Lung (tissue), 12 donors: ENCODE data around the gene ARPIN. TPM values are rescaled to one million over a fixed set of nuclear protein-coding genes. Genes with fewer than 3 reads are reported as not detected.

Experiments
- ATAC-seq: fragments of 200-7000 bp; cut with Tn5 transposase; one replicate; pipeline ENCODE4 v1.9.1; 2020; ENCODE audit warnings: moderate number of reproducible peaks; ENCODE audit not compliant: insufficient read depth, low FRiP score
- DNase-seq, 3 donors: peaks; one replicate each; pipeline ENCODE4 v3.0.0-alpha.2; 2013 to 2017
- H3K27ac ChIP-seq, 2 donors: one replicate each; pipeline ENCODE4 v1.5.1; 2013; ENCODE audit warnings: mild to moderate bottlenecking in 2 of 2, moderate library complexity in 2 of 2, control low read depth in 1 of 2, inconsistent platforms in 1 of 2, low read depth in 1 of 2, low read length in 1 of 2
- H3K27me3 ChIP-seq, 3 donors: one replicate each; pipeline ENCODE4 v1.5.1; 2013; ENCODE audit warnings: low read length in 2 of 3; ENCODE audit not compliant: control insufficient read depth in 3 of 3, insufficient read depth in 3 of 3
- H3K36me3 ChIP-seq, 4 donors: one replicate each; pipeline ENCODE4 v1.5.1; 2013; ENCODE audit warnings: low read length in 4 of 4, mild to moderate bottlenecking in 1 of 4, moderate library complexity in 1 of 4; ENCODE audit not compliant: control insufficient read depth in 4 of 4, insufficient read depth in 4 of 4
- H3K4me1 ChIP-seq, 5 donors: one replicate each; pipeline ENCODE4 v1.5.1; 2013; ENCODE audit warnings: low read length in 5 of 5, mild to moderate bottlenecking in 2 of 5, moderate library complexity in 1 of 5; ENCODE audit not compliant: control insufficient read depth in 5 of 5, insufficient read depth in 5 of 5
- H3K4me3 ChIP-seq: one replicate; pipeline ENCODE4 v1.5.1; 2013; ENCODE audit warnings: mild to moderate bottlenecking, control low read depth, moderate library complexity
- H3K9ac ChIP-seq, 2 donors: one replicate each; pipeline ENCODE4 v1.5.1; 2013; ENCODE audit warnings: low read length in 2 of 2, control low read depth in 1 of 2; ENCODE audit not compliant: insufficient read depth in 1 of 2
- H3K9me3 ChIP-seq, 4 donors: one replicate each; pipeline ENCODE4 v1.5.1; 2013; ENCODE audit warnings: low read length in 3 of 4, mild to moderate bottlenecking in 1 of 4, moderate library complexity in 1 of 4; ENCODE audit not compliant: control insufficient read depth in 4 of 4, insufficient read depth in 3 of 4
- CTCF ChIP-seq: IDR thresholded peaks from 2 replicates; pipeline ENCODE4 v1.5.1; 2012; ENCODE audit warnings: mild to moderate bottlenecking; ENCODE audit errors: control extremely low read depth, extremely low read depth
- WGBS, 2 donors: extraction: QIAGEN DNeasy Blood & Tissue Kit; methylation state at CpG; one replicate each; pipeline ENCODE4 v1.1.7; 2013; 5-methylcytosine and 5-hydroxymethylcytosine counted together
- polyA plus RNA-seq, 2 donors: library from polyadenylated mRNA; stranded (reverse); fragments of 200-250 nt; gene quantifications; one replicate each; pipeline ENCODE4 v1.2.1, GENCODE V29; 2013
- total RNA-seq, 2 donors: library from RNA; depleted of rRNA in 1 of 2; stranded (reverse); fragments of >200 nt in 1 of 2; gene quantifications; one replicate each; pipeline ENCODE4 v1.2.1, GENCODE V29; 2014 to 2021
- donor health status: control.
- donor health status: control.
- donor health status: Bipolar disorder and iron deficiency.
- donor health status: healthy.
- donor health status: DM: yes; HTN: yes; CAD: no.

Gene ARPIN
- total and polyA plus RNA-seq, 4 donors, result 9.0 to 28.5 (median 18.7) TPM

GRCh38 chr15:89898146-89898545 lies 14.6 kb downstream of the ARPIN start:
- peaks cover 0 to 2% (median 0%) of the 10 kb centered on the region in 5 donors for H3K4me1 ChIP-seq
- H3K27me3 ChIP-seq, result no peaks in the 10 kb centered on the region
- H3K4me3 ChIP-seq, result no peak overlapping the region
- DNase-seq, result no peak
- ATAC-seq, result no peak
- H3K36me3 ChIP-seq, result peaks cover 0 to 15% (median 8%) of the 10 kb centered on the region in 4 donors
- H3K9ac ChIP-seq, result no peak overlapping the region
- whole genome bisulfite sequencing, 2 donors, result 70 to 89% methylated on average over 2 of the region's 2 CpGs
- peaks cover 0 to 1% (median 0%) of the 10 kb centered on the region in 4 donors for H3K9me3 ChIP-seq
- H3K27ac ChIP-seq, result no peak overlapping the region
- TF ChIP-seq CTCF, result no peak

- H3K27ac ChIP-seq, result peak within 1 kb of the TSS; percentile 76 to 89
- peak within 1 kb of the TSS; percentile 83 for H3K4me3 ChIP-seq
- no peaks in the 10 kb centered on the region for H3K27me3 ChIP-seq
- peak within 1 kb of the TSS; percentile 86 to 93 for H3K9ac ChIP-seq
- DNase-seq (peak; percentile 94 to 97 (median 96)), ATAC-seq (peak; percentile 95)
- peaks cover 0 to 5% (median 0%) of the 10 kb centered on the region in 5 donors for H3K4me1 ChIP-seq
- no peak for TF ChIP-seq CTCF
- H3K36me3 ChIP-seq, result peaks cover 0 to 3% (median under 1%) of the 10 kb centered on the region in 4 donors
- 0 to 1% methylated on average over 61 to 62 of the region's 62 CpGs for WGBS, 2 donors
- H3K9me3 ChIP-seq, result no peaks in the 10 kb centered on the region
Observed at GRCh38 chr15:89893696-89894447, 18.9 kb downstream of the ARPIN start, which contains the start of gene AP3S2. AP3S2 (minus strand) TSS chr15:89893994; CDS start chr15:89893949, 45 bp downstream.

GRCh38 chr15:89893027-89893426 lies 19.7 kb downstream of the ARPIN start:
- Histone ChIP-seq H3K36me3 (peaks cover 7 to 11% (median 8%) of the 10 kb centered on the region in 4 donors), H3K4me3 (no peak overlapping the region), H3K9me3 (no peaks in the 10 kb centered on the region), H3K4me1 (peaks cover 0 to 5% (median 0%) of the 10 kb centered on the region in 5 donors), H3K27me3 (no peaks in the 10 kb centered on the region), H3K9ac (peak overlapping the region; percentile 86 to 93), H3K27ac (peak overlapping the region in 1 of 2 donors; percentile 74)
- TF ChIP-seq CTCF, result no peak
- ATAC-seq, result no peak
- DNase-seq, result peak in 2 of 3 donors; percentile 51 to 60
- WGBS, 2 donors, result 5 to 11% methylated on average over 6 of the region's 6 CpGs
